GM23338 (cell line): ENCODE measurements around the gene LRRC4B.
A peak's percentile ranks its signal among the peaks of the same experiment; 100 is the strongest.

ENCODE experiments used
- CREB1 ChIP-seq: fragments of 250-450 bp; sonication (Bioruptor Pico); IDR thresholded peaks from 2 replicates; pipeline ENCODE4 v1.5.0; 2020; ENCODE audit warnings: low read depth, mild to moderate bottlenecking, moderate library complexity
- EZH2 ChIP-seq: fragments of 200-600 bp; sonication (generic); IDR thresholded peaks from one replicate; pipeline ENCODE4 v1.8.0; 2017; ENCODE audit warnings: antibody characterized with exemption, mild to moderate bottlenecking, low read depth; ENCODE audit not compliant: unreplicated experiment
- POLR2AphosphoS5 ChIP-seq: IDR thresholded peaks from 2 replicates; pipeline ENCODE4 v1.6.1; 2016; ENCODE audit warnings: antibody characterized with exemption, low read depth
- TF ChIP-seq, protein P1 (sequence below), 2 experiments: fragments of 200-600 bp in 1 of 2; sonication (generic) in 1 of 2; conservative IDR thresholded peaks; 2 replicates each; pipeline versions ENCODE4 v1.5.1 to v1.6.1; 2016 to 2017; ENCODE audit warnings: antibody characterized with exemption in 2 of 2, low read depth in 2 of 2, mild to moderate bottlenecking in 2 of 2, moderate library complexity in 1 of 2
- TF ChIP-seq, protein P2 (sequence below): IDR thresholded peaks from one replicate; pipeline ENCODE4 v1.6.1; 2018; ENCODE audit warnings: antibody characterized with exemption; ENCODE audit not compliant: unreplicated experiment

DNA sequence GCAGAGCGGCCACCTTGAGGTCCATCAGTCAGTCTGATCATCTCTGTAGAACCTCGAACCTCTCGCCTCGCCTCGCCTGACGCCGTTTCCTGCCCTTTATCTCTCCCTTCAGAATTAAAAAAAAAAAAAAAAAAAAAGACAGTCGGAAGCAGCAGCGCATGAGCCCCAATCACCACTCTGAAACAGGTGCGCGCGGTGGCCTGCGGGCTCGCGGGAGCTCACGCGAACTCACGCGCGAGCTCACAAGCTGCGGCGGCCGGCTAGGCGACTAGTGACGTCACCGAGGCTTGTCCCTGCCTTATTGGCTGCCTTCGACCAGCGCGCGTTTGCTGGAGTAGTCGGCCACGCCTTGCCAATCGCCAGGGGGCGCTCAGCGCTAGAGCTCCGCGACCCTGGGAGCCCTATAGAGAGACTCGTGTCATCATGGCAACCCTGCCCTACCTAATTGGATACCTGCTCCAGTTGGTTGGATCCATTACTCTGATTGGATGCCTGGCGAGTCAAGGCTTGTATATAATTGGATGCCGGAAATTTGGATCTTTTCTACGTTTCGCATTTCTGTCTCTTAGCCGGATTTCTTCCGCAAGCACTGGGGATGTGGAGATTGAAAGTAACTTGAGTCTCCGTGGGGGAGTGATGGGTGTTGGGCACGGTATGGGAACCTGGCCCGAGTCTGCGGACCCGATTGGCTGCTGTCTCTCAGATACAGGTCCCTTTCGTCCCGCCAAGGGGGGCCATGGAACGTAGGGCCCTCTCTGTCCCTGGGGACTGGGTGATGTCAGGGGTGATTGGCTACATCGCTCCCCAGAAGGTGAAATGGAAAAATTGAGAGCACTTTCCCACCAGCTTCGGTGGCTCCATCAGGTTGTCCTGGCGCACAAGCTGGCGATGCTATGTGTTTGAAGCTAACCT, 39.9 kb upstream of the LRRC4B start:
- TF ChIP-seq, protein P1, sequence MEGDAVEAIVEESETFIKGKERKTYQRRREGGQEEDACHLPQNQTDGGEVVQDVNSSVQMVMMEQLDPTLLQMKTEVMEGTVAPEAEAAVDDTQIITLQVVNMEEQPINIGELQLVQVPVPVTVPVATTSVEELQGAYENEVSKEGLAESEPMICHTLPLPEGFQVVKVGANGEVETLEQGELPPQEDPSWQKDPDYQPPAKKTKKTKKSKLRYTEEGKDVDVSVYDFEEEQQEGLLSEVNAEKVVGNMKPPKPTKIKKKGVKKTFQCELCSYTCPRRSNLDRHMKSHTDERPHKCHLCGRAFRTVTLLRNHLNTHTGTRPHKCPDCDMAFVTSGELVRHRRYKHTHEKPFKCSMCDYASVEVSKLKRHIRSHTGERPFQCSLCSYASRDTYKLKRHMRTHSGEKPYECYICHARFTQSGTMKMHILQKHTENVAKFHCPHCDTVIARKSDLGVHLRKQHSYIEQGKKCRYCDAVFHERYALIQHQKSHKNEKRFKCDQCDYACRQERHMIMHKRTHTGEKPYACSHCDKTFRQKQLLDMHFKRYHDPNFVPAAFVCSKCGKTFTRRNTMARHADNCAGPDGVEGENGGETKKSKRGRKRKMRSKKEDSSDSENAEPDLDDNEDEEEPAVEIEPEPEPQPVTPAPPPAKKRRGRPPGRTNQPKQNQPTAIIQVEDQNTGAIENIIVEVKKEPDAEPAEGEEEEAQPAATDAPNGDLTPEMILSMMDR (conservative IDR thresholded peaks at IDR 0.05; ENCODE audit: low read depth in 2 of 2) = peak; percentile 80 to 91
- TF ChIP-seq EZH2 = no peak
- TF ChIP-seq POLR2AphosphoS5 = 0 out of 2 replicates have a peak, but pooled peaks have one; percentile 21
- TF ChIP-seq, protein P2, sequence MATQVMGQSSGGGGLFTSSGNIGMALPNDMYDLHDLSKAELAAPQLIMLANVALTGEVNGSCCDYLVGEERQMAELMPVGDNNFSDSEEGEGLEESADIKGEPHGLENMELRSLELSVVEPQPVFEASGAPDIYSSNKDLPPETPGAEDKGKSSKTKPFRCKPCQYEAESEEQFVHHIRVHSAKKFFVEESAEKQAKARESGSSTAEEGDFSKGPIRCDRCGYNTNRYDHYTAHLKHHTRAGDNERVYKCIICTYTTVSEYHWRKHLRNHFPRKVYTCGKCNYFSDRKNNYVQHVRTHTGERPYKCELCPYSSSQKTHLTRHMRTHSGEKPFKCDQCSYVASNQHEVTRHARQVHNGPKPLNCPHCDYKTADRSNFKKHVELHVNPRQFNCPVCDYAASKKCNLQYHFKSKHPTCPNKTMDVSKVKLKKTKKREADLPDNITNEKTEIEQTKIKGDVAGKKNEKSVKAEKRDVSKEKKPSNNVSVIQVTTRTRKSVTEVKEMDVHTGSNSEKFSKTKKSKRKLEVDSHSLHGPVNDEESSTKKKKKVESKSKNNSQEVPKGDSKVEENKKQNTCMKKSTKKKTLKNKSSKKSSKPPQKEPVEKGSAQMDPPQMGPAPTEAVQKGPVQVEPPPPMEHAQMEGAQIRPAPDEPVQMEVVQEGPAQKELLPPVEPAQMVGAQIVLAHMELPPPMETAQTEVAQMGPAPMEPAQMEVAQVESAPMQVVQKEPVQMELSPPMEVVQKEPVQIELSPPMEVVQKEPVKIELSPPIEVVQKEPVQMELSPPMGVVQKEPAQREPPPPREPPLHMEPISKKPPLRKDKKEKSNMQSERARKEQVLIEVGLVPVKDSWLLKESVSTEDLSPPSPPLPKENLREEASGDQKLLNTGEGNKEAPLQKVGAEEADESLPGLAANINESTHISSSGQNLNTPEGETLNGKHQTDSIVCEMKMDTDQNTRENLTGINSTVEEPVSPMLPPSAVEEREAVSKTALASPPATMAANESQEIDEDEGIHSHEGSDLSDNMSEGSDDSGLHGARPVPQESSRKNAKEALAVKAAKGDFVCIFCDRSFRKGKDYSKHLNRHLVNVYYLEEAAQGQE = no peak
- no peak for TF ChIP-seq CREB1 (CRISPR knock-in tag)
